ENCODE measurements around the gene DLX6.
"Not testable (repeated sequence)": the region's sequence is repeated elsewhere in the genome, so short reads cannot be mapped to it uniquely, and the experiment has no call there.

DLX6 gene

DNA sequence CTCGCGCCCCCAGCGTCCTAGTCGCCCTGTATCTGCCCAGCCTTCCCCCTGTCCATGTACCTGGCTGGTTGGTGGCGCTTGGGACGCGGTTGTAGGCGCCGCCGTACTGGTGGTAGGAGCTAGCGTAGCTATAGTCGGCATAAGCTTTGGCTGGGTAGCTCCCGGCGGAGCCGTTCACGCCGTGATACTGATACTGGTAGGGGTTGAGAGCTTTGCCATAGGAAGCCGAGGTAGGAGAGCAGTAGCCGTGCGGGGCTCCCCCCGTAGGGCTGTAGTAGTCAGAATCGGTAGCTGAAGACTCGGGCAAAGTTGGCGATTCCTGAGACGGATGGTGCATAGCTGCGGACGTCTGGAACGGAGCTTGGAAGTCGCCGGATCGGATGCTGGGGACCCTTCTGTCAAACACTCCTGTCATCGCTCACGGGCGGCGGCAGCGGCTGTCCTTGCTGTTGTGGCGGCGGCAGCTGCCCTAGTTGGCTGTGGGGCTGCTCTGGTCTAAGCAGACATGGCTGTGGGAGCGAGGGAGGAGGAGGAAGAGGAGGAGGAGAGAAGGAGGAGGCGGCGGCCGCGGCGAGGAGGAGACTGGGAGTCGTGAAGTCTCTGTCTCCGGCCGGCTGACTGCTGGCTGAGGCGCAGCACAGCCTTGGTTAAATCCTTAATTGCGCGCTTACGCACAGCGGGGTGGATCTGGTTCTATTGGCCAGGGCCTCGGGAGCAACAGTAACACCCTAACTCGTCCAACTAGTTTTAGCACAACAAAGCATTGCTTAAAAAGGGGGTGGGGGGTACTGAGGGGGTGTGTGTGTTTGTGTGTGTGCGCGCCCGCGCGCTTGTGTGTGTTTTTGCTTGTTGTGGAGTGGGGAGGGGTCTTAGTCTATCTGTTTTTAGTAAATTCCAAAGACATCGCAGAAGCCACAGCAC is 19.1 kb downstream of the DLX6 start, which contains the start of gene DLX5:
TSS of gene DLX5 (minus strand) at position 623 of the 921 bp plus-strand sequence. CDS start at position 415, 208 bp downstream.
- DNase-seq (ENCODE audit: low read depth): peak; percentile 10

DNA sequence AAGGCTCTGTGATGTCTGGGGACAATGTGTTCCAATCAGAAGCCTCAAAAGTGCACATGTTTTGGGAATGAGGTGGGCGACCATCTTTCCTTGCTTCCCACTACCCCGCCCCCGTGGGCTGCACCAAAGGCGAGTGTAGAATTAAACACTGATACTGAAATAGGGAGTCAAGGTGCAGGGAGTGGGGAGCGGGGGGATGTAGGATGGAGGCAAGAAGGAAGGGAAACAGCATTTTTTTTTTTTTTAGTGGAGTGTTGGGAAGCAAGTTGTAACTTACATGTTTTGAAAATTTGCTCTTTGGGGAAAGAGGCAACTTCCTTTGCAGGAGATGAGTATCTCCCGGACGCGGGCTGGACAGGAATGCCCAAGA is 19.8 kb downstream of the DLX6 start:
- no peak for DNase-seq (ENCODE audit: low read depth)

DNA sequence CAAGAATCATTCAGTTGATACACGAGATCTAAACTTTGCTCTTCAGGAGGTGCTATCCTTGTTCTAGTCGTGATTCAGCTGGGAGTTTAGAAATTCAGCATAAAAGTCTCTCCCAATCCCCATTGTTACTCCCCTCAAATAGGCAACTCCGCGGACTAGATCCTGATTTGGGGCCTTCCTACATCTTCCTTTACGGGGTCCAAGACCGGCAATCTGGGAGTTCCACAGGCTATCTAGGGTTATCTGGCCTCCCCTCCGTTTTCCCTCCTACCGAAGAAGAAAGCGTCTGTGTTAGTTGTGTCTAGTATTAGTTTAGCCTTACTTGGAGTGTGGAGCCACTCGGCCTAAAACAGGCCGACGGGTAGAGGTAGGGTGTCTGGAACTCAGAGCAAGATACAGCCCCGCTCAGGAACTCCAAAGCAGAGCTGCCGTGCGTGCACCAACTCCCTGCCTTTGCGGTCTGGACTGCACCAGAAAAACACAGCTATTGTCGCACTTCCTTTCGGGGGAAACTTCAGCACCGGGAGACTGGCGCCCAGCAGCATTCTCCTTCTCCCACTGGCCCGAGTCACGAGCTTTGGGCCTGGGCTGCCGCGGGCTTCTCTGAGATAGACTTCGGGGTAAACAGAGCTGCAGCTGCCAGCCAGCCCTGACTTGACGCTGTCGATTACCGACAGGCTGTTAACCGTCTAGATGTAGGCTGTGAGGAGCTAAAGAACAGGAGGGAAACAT is 20.8 kb downstream of the DLX6 start:
- no peak for DNase-seq (ENCODE audit: low read depth)

DNA sequence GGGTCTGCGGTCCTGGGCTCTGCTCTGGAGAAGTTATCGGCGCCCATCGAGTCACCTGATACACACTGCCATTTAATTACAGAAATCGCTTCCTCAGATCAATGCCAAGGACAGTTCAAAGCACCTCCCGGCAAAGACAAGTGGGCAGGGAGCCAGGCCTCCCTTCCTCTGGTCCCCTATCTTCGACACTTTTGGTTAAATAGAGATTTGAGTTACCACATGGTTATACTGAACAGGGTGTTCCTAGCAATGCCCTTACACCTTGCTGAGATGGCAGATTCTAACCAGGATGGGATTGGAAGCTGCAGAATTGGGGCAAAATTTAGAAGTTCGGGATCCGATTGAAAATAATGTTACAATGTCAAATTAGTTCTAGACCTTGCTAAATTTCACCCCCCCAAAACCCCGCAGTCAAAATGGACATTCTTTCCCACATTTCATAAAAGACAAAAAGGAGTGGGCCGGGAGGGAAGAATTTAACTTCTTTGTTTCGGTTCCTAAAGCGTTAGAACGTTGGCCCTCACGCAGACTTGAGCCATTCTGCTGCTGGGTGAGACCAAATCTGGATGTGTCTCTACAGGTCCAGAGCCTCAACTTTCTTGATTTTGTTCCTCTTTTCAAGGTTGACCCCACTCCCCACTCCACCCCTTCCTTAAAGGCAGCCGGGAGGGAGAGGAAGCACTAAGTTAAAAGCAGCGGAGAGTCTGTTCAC is 21.5 kb downstream of the DLX6 start:
- no peak for DNase-seq (ENCODE audit: low read depth)

DNA sequence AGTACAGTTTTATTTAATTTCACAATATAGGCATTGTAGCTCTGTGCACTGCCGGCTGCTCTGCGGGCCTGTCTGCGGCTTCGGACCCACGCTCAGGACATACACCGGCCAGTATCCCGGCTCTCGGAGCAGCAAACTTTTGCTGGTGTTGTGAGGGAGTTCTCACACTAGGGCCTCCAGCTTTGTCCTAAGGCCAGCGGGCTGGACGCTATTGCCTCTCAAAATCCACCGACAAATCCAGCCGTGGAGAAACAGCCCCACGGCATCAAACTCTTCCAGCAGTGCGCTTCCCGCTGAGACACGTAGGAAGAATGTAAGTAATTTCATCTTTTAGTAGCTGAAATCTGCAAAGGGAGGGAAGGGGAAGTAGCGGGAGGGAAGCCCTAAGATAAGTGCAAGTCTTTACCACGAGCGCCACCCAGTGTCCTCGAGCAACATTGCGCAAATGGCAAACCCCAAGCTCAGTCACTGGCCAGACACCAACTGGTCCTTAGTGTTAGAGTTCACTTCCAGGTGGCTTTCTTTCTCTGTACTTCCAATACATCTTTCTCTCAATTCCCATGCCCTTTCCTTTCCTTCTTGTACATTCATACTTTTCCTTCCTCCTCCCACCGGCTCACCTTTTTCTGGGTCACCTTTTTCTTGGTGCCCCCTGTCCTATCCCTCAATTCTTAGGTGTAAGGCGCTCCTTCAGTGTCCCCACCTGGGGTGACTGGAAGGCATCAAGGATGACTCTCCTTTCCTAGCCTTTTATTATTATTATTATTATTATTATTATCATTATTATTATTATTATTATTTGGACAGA is 22.3 kb downstream of the DLX6 start:
- peak; percentile 53 for DNase-seq (ENCODE audit: low read depth)

DNA sequence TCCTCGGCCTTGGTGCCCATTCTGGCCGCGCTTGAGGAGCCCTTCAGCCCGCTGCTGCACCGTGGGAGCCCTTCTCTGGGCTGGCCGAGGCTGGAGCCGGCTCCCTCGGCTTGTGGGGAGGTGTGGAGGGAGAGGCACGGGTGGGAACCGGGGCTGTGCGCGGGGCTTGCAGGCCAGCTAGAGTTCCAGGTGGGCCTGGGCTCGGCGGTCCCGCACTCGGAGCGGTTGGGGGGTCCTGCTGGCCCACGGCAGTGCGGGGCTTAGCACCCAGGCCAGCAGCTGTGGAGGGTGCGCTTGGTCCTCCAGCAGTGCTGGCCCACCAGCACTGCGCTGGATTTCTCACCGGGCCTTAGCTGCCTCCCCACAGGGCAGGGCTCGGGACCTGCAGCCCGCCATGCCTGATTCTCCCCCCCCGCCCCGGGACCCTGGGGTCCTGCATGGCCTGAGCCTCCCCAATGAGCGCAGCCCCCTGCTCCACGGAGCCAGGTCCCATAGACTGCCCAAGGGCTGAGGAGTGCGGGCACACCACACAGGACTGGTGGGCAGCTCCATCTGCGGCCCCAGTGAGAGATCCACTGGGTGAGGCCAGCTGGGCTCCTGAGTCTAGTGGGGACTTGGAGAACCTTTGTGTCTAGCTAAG is 29.0 kb downstream of the DLX6 start:
- DNase-seq (ENCODE audit: low read depth): not testable (repeated sequence)

DNA sequence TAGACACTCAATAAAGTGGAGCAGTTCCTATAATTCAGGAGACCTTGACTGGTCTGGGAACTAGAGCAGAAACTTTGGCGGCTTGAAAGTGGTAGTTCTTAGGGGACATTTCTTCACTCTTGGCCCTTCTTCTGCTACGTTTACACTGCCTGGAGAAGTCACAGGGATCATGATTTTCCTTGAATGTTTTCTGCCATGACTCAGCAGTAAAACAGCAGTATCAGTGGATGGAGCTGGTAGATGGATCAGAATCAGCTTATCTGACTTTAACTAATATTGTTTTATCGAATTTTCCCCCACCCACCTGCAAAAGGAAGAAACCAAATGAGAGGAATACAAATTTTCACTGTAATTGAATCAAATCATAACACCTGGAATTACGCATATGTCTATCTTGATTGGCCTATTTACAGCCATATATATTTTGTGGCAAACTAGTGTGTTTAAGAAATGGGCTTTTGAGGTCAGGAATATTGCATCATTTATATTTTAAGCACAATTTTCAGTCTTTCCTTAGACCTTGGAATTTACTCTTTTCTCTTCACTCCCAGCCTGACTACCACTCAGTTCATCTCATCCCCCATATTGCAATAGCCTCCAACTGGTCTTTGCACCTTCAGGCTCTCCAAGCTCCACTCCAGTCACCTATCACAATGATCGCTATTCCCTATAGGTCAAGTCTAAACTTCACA is 34.2 kb downstream of the DLX6 start:
- no peak for DNase-seq (ENCODE audit: low read depth)

DNA sequence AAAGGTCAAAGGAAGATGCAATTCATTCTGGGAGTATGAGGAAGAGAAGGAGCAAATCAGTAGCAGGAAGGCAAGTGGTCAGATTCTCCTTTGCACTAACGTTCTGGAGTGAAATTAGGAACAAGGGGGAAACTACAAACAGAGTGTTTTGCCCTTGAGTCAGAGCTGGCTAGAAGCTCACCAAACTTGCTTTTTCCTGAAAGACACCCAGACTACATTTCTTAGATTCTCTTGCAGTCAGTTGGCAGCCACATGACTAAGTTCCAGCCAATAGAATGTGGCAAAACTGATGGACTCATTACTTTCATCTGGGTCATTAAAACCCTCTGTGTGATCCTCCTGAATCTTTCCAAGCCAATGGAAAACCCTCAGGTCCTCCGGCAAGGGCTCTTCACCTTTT is 37.9 kb downstream of the DLX6 start:
- peak; percentile 33 for DNase-seq (ENCODE audit: low read depth)

Data from GM04503 (cell line).